HL-60/S4 treated with retinoic acid at 250 ng/mL for 4 days and 3 days (cell line): ENCODE measurements around the gene ABL1.

Source experiments
- in situ Hi-C: fragments of 300-500 bp; cut with MboI; formaldehyde crosslinking; loops from 2 replicates; pipeline ENCODE4 v1.7.0; 2022; ENCODE audit warnings: low sequenced_read_pairs

ABL1 gene

DNA sequence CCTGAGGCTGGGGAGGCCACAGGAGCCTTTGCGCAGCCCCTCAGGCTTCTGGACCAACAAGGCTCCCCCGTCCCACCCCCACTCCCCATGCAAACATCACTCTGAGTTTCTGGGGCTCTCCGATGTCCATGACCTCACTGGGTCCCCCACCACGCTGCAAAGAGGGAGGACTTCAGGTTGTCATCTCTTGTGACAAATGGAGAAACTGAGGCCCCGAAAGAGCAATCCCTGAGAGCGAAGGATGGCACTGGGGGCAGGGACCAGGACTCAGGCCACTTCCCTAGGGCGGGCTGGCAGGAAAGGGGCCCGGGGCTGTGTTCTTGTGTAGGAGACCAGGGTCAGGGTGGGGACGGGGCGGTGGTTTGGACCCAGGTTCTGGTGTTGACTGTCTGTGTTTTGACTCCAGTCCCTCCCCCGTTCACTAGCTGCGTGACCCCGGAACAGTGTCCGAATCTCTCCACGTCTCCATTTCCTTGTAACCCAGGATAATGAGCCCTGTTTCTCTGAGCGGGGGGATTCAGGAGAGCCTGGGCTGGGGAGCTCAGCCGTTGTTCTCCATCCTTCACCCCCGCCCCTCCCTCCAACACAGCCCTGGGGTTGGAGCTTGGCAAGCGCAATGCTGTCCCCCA lies 90.1 kb downstream of the ABL1 start:
- in situ Hi-C loops: no loop called here

- in situ Hi-C loops: no loop called here
Observed at GRCh38 chr9:130927338-130927737, 92.3 kb downstream of the ABL1 start.

DNA sequence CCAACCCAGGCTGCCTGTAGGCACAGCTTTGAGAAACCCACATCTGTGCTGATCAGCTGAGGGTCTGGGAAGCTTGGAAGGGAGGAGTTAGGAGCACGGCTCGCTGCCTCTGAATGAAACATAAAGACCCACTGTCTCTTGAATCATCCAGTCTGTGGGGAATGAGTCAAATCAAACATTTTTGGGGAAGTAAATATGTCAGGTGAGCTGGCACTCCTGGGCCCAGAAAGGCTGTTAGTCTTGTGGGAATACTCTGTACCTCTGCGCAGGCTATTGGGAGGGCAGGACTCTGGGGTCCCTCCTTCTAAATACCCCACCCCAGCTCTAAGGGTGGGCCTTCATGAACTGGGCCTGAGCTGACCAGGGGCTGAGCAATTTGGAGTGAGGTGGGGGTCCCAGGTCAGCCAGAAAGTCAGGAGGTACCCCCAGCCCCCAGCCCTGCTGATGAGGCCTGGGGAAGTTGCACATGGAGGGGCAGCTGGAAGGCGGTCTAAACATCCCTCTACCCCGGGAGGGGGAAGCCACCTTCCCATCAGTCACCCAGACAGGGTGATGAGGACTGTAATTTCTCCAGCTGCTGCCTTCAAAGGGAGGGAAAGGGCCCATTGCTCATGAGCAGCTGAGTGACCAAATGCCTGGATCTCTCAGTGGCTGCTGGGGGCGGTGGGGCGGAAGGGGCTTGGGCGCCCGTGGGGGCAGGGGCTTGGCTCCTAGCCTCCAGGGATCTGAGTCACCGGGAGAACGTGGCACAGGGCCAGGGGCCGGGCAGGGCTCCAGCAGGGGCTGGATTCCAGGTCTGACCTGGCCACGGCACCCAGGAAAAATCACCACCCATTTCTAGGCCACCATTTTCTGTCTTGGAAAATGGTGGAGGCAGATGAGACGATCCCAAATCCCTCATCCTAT lies 93.2 kb downstream of the ABL1 start:
- in situ Hi-C loops: no loop called here

DNA sequence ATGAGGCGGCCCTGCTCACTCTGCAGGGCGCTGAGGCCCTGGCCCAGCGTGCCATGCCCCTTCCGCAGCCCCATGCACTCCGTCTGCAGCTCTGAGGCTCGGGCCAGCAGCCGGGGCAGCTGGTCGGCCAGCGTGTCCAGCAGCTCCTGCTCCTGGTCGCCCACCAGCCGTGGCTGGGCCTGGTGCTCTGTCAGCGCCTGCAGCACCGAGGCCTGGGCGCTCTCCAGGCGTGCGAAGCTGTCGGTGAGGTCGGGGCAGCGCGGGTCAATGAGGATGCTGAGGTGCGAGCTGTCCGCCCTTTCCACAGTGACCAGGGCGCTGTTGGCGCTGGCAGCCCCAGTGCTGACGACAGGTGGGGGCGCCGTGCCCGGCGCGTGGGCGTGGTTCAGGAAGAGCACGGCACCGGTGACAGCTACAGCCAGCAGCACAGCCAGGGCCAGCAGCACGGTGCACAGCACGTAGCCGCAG lies 94.6 kb downstream of the ABL1 start:
- in situ Hi-C loops: no loop called here

DNA sequence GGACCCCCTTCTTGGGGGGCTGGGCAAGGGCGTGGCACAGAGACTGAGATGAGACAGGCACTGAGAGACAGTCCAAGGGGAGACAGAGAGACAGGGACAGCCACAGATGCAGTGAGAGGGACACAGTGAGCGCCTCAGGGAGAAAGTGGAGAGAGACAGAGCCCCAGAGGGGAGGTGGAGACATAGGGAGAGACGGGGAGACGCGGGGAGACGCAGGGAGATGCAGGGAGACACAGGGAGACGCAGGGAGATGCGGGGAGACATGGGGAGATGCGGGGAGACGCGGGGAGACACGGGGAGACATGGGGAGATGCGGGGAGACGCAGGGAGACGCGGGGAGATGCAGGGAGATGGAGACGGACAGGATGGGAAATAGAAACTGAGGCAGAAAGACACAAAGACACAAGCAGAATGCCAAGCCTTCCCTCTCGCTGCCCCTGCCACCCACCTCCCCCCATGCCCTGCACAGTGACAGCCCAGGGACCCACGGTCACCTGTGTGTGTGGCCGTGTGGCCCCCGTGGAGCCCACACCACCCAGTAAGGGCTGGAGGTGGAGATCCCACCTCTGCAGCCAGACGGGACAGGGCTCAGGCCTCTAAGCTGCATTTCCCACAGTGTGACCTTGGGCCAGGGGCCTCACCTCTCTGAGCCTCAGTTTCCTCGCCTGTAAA lies 95.2 kb downstream of the ABL1 start:
- in situ Hi-C loops: no loop called here

- in situ Hi-C loops: no loop called here
Observed at GRCh38 chr9:130930804-130931349, 95.8 kb downstream of the ABL1 start.

- in situ Hi-C loops: no loop called here
Observed at GRCh38 chr9:130931508-130932254, 96.6 kb downstream of the ABL1 start.

DNA sequence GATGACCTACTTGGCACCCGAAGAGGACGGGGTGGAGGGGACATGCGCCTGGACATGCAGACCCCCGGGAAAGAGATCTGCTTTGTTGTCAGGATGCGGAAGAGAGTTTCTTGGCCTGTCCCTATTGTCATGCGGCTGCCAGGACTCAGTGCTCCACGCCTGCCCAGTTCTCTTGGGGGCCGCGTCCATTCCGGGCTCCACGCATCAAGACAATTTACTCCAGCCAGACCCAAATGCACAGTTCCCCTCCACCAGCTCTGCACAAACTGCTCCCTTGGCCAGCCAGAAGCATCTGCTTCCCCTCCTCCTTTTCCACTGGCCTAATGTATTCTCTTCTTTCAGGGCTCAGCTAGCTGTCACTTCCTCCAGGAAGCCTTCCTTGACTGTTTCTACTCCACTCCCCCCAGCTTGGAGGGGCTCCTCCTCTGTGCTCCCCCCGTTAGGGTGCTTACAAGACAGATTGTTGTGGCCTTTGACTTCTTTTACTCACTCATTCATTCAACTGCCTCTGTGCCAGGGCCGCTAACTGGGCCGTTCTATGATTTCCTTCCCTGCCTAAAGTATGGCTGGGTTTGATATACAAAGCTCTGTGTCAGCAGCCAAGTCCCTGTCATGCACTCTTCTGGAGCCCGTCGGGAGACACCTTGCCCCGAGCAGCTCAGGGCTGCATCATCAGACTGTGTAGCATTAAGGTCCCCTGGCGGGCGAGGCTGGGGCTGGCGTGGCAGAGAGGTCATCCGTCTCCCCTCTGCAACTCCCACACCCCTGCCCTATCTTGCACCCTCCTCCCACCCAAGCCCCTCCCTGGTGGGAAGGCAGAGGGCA lies 97.4 kb downstream of the ABL1 start:
- in situ Hi-C loops: no loop called here

GRCh38 chr9:130933114-130934046 lies 98.3 kb downstream of the ABL1 start:
- in situ Hi-C loops: no loop called here

GRCh38 chr9:130934246-130934645 lies 99.2 kb downstream of the ABL1 start:
- in situ Hi-C loops: no loop called here

GRCh38 chr9:130934702-130935647 lies 99.9 kb downstream of the ABL1 start:
- in situ Hi-C loops: no loop called here

DNA sequence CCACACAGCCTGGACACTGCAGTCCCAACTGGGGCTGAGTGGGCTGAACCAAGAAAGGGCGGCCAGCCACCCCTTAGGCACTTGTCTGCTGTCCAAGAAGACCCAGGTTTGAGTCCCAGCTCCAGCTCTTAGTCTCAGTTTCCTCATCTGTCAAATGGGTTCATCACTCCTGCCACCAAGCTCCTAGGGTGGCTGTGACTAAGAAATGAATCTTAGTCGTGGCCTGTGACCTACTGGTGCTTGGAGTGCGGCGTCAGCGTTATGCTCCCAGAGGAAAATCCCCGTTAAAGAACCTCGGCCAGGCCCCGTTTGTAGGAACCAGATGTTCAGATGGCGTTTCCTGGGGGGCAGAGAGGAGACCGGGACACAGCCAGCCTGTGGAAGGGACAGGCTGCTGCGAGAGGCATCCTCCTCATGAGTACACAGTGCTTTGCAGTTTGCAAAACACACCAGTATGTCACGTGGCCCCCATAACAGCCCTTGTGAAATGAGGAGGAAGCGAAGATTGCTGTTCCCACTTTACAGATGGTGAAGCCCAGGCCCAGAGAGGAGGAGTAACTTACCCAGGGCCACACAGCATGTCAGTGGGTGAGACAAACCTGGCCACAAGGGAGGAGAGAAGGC lies 100.7 kb downstream of the ABL1 start:
- in situ Hi-C loops: no loop called here

DNA sequence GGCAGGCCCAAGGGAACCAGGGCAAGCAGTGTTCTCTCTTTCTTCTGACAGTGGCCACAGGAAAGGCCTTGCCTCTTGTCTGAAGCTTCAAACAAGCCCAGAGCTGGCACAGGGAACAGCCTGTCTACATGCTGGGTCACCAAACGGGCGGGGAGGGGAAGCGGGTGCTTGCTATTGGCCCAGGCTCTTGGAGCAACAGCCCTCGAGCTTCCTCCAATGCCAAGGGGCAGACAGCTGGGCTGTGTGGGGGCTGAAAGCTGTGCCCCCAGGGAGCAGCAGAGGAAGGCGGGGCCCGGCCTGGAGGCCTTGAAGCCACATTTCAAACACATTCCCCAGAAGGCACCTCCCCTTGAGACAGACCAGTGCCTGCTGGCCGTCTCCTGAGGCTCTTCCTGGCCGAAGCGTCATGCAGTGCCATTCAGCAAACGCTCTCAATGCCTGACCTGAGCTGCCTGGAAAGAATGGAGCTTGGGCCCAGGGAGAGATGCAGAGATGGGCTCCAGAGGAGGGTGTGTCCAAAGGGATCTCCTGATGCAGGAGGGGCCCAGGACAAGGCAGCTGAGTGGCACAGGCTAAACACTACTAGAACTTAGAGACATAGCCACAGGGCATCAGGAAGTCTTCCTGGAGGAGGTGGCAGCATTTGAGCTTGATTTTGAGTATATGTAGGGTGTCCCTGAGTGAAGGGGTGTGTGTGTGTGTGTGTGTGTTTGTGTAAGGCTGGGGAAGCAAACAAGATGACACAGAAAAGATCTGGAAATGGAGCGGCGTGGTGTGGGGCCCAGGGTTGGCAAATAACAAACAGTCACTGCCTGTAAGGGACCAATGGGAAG lies 101.4 kb downstream of the ABL1 start:
- in situ Hi-C loops: no loop called here
